ENCODE results near the gene IZUMO2. TPM values are rescaled to one million over a fixed set of nuclear protein-coding genes. Genes with fewer than 3 reads are reported as not detected.
"Not testable (repeated sequence)": the region's sequence is repeated elsewhere in the genome, so short reads cannot be mapped to it uniquely, and the experiment has no call there.

IZUMO2 gene
- polyA plus RNA-seq, 1 experiment, result not detected

- POLR2A ChIA-PET, result no interaction called here
- CTCF ChIA-PET, result no interaction called here
- TF ChIP-seq CTCF (IDR thresholded peaks at IDR 0.05; ENCODE audit: low read depth, low read length), result no peak
- Histone ChIP-seq H3K9me3 (ENCODE audit: control insufficient read depth, insufficient read depth, low read length) (no peaks in the 10 kb centered on the region; the same call in none of the 2 replicates), H3K27me3 (ENCODE audit: control insufficient read depth, insufficient read depth, low read length) (no peaks in the 10 kb centered on the region), H3K4me3 (ENCODE audit: low read depth, low read length) (no peak overlapping the region), H3K27ac (ENCODE audit: low read depth, low read length) (no peak overlapping the region)
- DNase-seq (ENCODE audit: low read depth, low spot score), result no peak
These were observed 8.6 kb downstream of the IZUMO2 start for GRCh38 chr19:50154529-50154928.

- Histone ChIP-seq H3K9me3 (ENCODE audit: control insufficient read depth, insufficient read depth, low read length) (peaks cover 5% of the 10 kb centered on the region), H3K27me3 (ENCODE audit: control insufficient read depth, insufficient read depth, low read length) (no peaks in the 10 kb centered on the region), H3K27ac (ENCODE audit: low read depth, low read length) (no peak overlapping the region), H3K4me3 (ENCODE audit: low read depth, low read length) (no peak overlapping the region)
- ChIA-PET CTCF (no interaction called here), POLR2A (no interaction called here)
- no peak for TF ChIP-seq CTCF (IDR thresholded peaks at IDR 0.05; ENCODE audit: low read depth, low read length)
- DNase-seq (ENCODE audit: low read depth, low spot score), result no peak
These were observed 10.5 kb downstream of the IZUMO2 start for GRCh38 chr19:50152578-50152977.

GRCh38 chr19:50148528-50148927 lies 14.6 kb downstream of the IZUMO2 start:
- POLR2A ChIA-PET, result no interaction called here

GRCh38 chr19:50147462-50148423 lies 15.3 kb downstream of the IZUMO2 start:
- TF ChIP-seq CTCF (IDR thresholded peaks at IDR 0.05; ENCODE audit: low read depth, low read length), result peak; percentile 48
- peak overlapping the region; percentile 70 for H3K4me3 ChIP-seq (ENCODE audit: low read depth, low read length)
- POLR2A ChIA-PET, result no interaction called here
- CTCF ChIA-PET, result interaction anchor here (0.5 to 1.2 kb wide), 5 partner anchors 12 to 329 kb away, joined by 3 to 5 read pairs (median 3); no protein-coding TSS in a partner anchor
- peaks cover 12% of the 10 kb centered on the region; the same call in 1 of the 2 replicates for H3K9me3 ChIP-seq (ENCODE audit: control insufficient read depth, insufficient read depth, low read length)
- H3K27ac ChIP-seq (ENCODE audit: low read depth, low read length), result peak overlapping the region; percentile 21
- H3K27me3 ChIP-seq (ENCODE audit: control insufficient read depth, insufficient read depth, low read length), result no peaks in the 10 kb centered on the region
- DNase-seq (ENCODE audit: low read depth, low spot score), result peak; percentile 84

More at GRCh38 chr19:50148528-50148927, 14.6 kb downstream of the IZUMO2 start:
- no peak overlapping the region for H3K27ac ChIP-seq (ENCODE audit: low read depth, low read length)
- no peak for TF ChIP-seq CTCF (IDR thresholded peaks at IDR 0.05; ENCODE audit: low read depth, low read length)
- no peak overlapping the region for H3K4me3 ChIP-seq (ENCODE audit: low read depth, low read length)
- no peaks in the 10 kb centered on the region for H3K27me3 ChIP-seq (ENCODE audit: control insufficient read depth, insufficient read depth, low read length)
- DNase-seq (ENCODE audit: low read depth, low spot score), result no peak
- CTCF ChIA-PET, result interaction anchor here (0.5 to 1.2 kb wide), 3 partner anchors 111 to 329 kb away, joined by 3 read pairs; no protein-coding TSS in a partner anchor
- peaks cover 12% of the 10 kb centered on the region; the same call in 1 of the 2 replicates for H3K9me3 ChIP-seq (ENCODE audit: control insufficient read depth, insufficient read depth, low read length)

GRCh38 chr19:50141921-50142320 lies 21.2 kb downstream of the IZUMO2 start:
- H3K9me3 ChIP-seq (ENCODE audit: control insufficient read depth, insufficient read depth, low read length), result peaks cover 11% of the 10 kb centered on the region; the same call in 1 of the 2 replicates

GRCh38 chr19:50140118-50140845 lies 22.8 kb downstream of the IZUMO2 start:
- CTCF ChIA-PET; H3K27ac ChIP-seq (ENCODE audit: low read depth, low read length); H3K27me3 ChIP-seq (ENCODE audit: control insufficient read depth, insufficient read depth, low read length); POLR2A ChIA-PET; H3K4me3 ChIP-seq (ENCODE audit: low read depth, low read length); DNase-seq (ENCODE audit: low read depth, low spot score): not testable (repeated sequence)
- peaks cover 11% of the 10 kb centered on the region; the same call in 1 of the 2 replicates for H3K9me3 ChIP-seq (ENCODE audit: control insufficient read depth, insufficient read depth, low read length)

More at GRCh38 chr19:50141921-50142320, 21.2 kb downstream of the IZUMO2 start:
- H3K27me3 ChIP-seq (ENCODE audit: control insufficient read depth, insufficient read depth, low read length); CTCF ChIA-PET; H3K27ac ChIP-seq (ENCODE audit: low read depth, low read length); H3K4me3 ChIP-seq (ENCODE audit: low read depth, low read length); DNase-seq (ENCODE audit: low read depth, low spot score); POLR2A ChIA-PET: not testable (repeated sequence)
